ENCODE measurements around the gene SATL1.

DNA sequence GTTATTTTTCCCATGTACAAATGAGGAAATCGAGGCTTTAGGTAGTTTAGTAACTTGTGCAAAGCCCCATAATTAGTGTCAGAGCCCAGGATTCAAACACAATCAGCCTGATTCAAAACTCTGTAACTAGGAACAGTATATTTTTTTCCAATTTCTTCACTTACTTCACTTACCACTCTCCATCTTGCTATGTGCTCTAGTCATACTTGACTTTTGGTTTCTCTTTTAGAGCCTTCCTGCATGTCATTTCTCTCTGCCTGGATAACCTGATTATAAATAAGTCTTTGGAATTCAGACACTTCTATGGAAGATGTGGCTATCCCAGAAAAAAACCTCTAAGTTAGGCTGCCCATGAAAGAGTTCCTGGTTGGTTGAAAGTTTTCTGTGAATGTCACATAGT is 22.2 kb downstream of the SATL1 start:
- no peak for TF ChIP-seq CTCF (conservative IDR thresholded peaks at IDR 0.05; ENCODE audit: low read depth in 2 of 2)
- TF ChIP-seq REST (IDR thresholded peaks at IDR 0.05; ENCODE audit: unreplicated experiment) = no peak
- no peak for TF ChIP-seq POLR2AphosphoS5 (IDR thresholded peaks at IDR 0.05; ENCODE audit: low read depth)
- TF ChIP-seq ZNF331 (CRISPR knock-in tag; IDR thresholded peaks at IDR 0.05; ENCODE audit: low read depth) = no peak
- TF ChIP-seq ETS1 (IDR thresholded peaks at IDR 0.05) = no peak
- no peak for TF ChIP-seq EZH2 (IDR thresholded peaks at IDR 0.05; ENCODE audit: low read depth, unreplicated experiment)
- no peak for TF ChIP-seq ZNF114 (CRISPR knock-in tag; IDR thresholded peaks at IDR 0.05)

Measured in GM23338 (cell line).